IMR-90 (cell line): ENCODE results near the gene BAIAP2. TPM values are rescaled to one million over a fixed set of nuclear protein-coding genes. Genes with fewer than 3 reads are reported as not detected.
A peak's percentile ranks its signal among the peaks of the same experiment; 100 is the strongest.

Source experiments
- ATAC-seq: fragments of 200-7000 bp; cut with Tn5 transposase; 2 replicates; pipeline ENCODE4 v1.9.1; 2020; ENCODE audit warnings: low read depth, mild to moderate bottlenecking, moderate library complexity
- BruUV-seq: library from RNA; stranded (reverse); fragments of 400-500 nt; replicated peaks from 2 replicates; lab custom pipeline; 2021; lab: Mats Ljungman, UMichigan
- CTCF ChIA-PET: fragments of 300-600 bp; formaldehyde crosslinking; extraction: SDS; loops from one replicate; lab custom pipeline; 2021; ENCODE audit warnings: antibody characterized with exemption; lab: Yijun Ruan, JAX
- POLR2A ChIA-PET: fragments of 300-600 bp; sonication (Branson Sonifier 250); formaldehyde crosslinking; loops from one replicate; lab custom pipeline; 2022; ENCODE audit warnings: antibody characterized with exemption; ENCODE audit not compliant: unreplicated experiment; lab: Charles Lee
- DNase-seq: peaks from one replicate; pipeline ENCODE4 v3.0.0; 2013
- H2AFZ ChIP-seq: replicated peaks from 2 replicates; pipeline ENCODE3; 2013; ENCODE audit warnings: low read length, mild to moderate bottlenecking; ENCODE audit not compliant: poor library complexity
- H2AK5ac ChIP-seq: 2 replicates; pipeline ENCODE4 v1.6.1; 2013; ENCODE audit warnings: low read depth, low read length, inconsistent platforms
- H2AK9ac ChIP-seq: replicated peaks from 2 replicates; pipeline ENCODE3; 2013; ENCODE audit warnings: mild to moderate bottlenecking, low read depth, low read length, moderate library complexity; ENCODE audit not compliant: poor library complexity
- H2BK120ac ChIP-seq: 2 replicates; pipeline ENCODE4 v1.6.1; 2013; ENCODE audit warnings: low read depth, low read length, inconsistent platforms
- H2BK15ac ChIP-seq: 3 replicates; pipeline ENCODE4 v1.6.1; 2013; ENCODE audit warnings: low read depth, low read length, inconsistent platforms
- H2BK20ac ChIP-seq: 2 replicates; pipeline ENCODE4 v1.6.1; 2013; ENCODE audit warnings: low read depth, mild to moderate bottlenecking, inconsistent platforms, low read length, moderate library complexity
- H2BK5ac ChIP-seq: 2 replicates; pipeline ENCODE4 v1.6.1; 2013; ENCODE audit warnings: mild to moderate bottlenecking, low read depth, low read length, inconsistent platforms; ENCODE audit not compliant: poor library complexity, severe bottlenecking
- H3K14ac ChIP-seq: replicated peaks from 2 replicates; pipeline ENCODE4 v1.6.1; 2013; ENCODE audit warnings: low read depth, low read length, inconsistent platforms
- H3K18ac ChIP-seq: 2 replicates; pipeline ENCODE4 v1.6.1; 2013; ENCODE audit warnings: low read depth, low read length, control low read depth
- H3K23ac ChIP-seq: 2 replicates; pipeline ENCODE4 v1.6.1; 2013; ENCODE audit warnings: low read depth, low read length, inconsistent platforms
- H3K27ac ChIP-seq: 2 replicates; pipeline ENCODE4 v1.5.1; 2013; ENCODE audit warnings: mild to moderate bottlenecking, control low read depth, low read length; ENCODE audit not compliant: insufficient read depth
- H3K27me3 ChIP-seq: 2 replicates; pipeline ENCODE4 v1.6.1; 2013; ENCODE audit warnings: low read length; ENCODE audit not compliant: control insufficient read depth, insufficient read depth
- H3K36me3 ChIP-seq: 2 replicates; pipeline ENCODE4 v1.6.1; 2013; ENCODE audit warnings: low read length, mixed read lengths; ENCODE audit not compliant: control insufficient read depth, insufficient read depth
- H3K4ac ChIP-seq: 2 replicates; pipeline ENCODE4 v1.6.1; 2013; ENCODE audit warnings: low read depth, low read length, inconsistent platforms
- H3K4me1 ChIP-seq: 2 replicates; pipeline ENCODE4 v1.6.1; 2013; ENCODE audit warnings: low read length, mixed read lengths; ENCODE audit not compliant: control insufficient read depth, insufficient read depth
- H3K4me2 ChIP-seq: 2 replicates; pipeline ENCODE4 v1.6.1; 2013; ENCODE audit warnings: low read depth, mild to moderate bottlenecking, control low read depth, low read length, moderate library complexity
- H3K4me3 ChIP-seq: 2 replicates; pipeline ENCODE4 v1.5.1; 2013; ENCODE audit warnings: low read depth, mild to moderate bottlenecking, control low read depth, low read length, moderate library complexity; ENCODE audit not compliant: insufficient read depth
- H3K56ac ChIP-seq: 2 replicates; pipeline ENCODE4 v1.6.1; 2013; ENCODE audit warnings: low read length, inconsistent platforms; ENCODE audit not compliant: insufficient read depth; ENCODE audit errors: extremely low read depth
- H3K79me1 ChIP-seq, 2 experiments: 2 replicates each; pipeline ENCODE4 v1.6.1; 2013; ENCODE audit warnings: low read length in 2 of 2, inconsistent platforms in 1 of 2, low read depth in 1 of 2
- H3K9ac ChIP-seq: 2 replicates; pipeline ENCODE4 v1.6.1; 2013; ENCODE audit warnings: low read depth, low read length, control low read depth
- H3K9me1 ChIP-seq: 2 replicates; pipeline ENCODE4 v1.6.1; 2013; ENCODE audit warnings: low read length, inconsistent platforms; ENCODE audit not compliant: insufficient read depth
- H3K9me3 ChIP-seq: 2 replicates; pipeline ENCODE4 v1.6.1; 2013; ENCODE audit warnings: low read length; ENCODE audit not compliant: control insufficient read depth, insufficient read depth
- H4K20me1 ChIP-seq: 2 replicates; pipeline ENCODE4 v1.6.1; 2013; ENCODE audit warnings: low read length, inconsistent platforms; ENCODE audit not compliant: insufficient read depth
- H4K5ac ChIP-seq: 2 replicates; pipeline ENCODE4 v1.6.1; 2013; ENCODE audit warnings: mild to moderate bottlenecking, low read depth, low read length, control low read depth
- H4K8ac ChIP-seq, 2 experiments: 2 replicates each; pipeline ENCODE4 v1.6.1; 2013; ENCODE audit warnings: low read depth in 2 of 2, low read length in 2 of 2, control low read depth in 1 of 2, inconsistent platforms in 1 of 2
- H4K91ac ChIP-seq: 2 replicates; pipeline ENCODE4 v1.6.1; 2013; ENCODE audit warnings: low read depth, low read length, inconsistent platforms; ENCODE audit not compliant: insufficient read depth
- BHLHE40 ChIP-seq: fragments of 150-350 bp; IDR thresholded peaks from 2 replicates; pipeline ENCODE4 v1.6.1; 2016; ENCODE audit warnings: mild to moderate bottlenecking, low read depth, low read length
- CEBPB ChIP-seq: IDR thresholded peaks from 2 replicates; pipeline ENCODE4 v1.6.1; 2012; ENCODE audit warnings: low read depth, low read length, improper control_type of control experiment
- CHD1 ChIP-seq: IDR thresholded peaks from 2 replicates; pipeline ENCODE4 v1.6.1; 2012; ENCODE audit warnings: low read depth, low read length, improper control_type of control experiment
- FOS ChIP-seq: fragments of 150-350 bp; IDR thresholded peaks from 2 replicates; pipeline ENCODE4 v1.6.1; 2016; ENCODE audit warnings: low read depth, low read length
- MAFK ChIP-seq: IDR thresholded peaks from 2 replicates; pipeline ENCODE4 v1.6.1; 2012; ENCODE audit warnings: low read depth, low read length, improper control_type of control experiment
- MAZ ChIP-seq: IDR thresholded peaks from 2 replicates; pipeline ENCODE4 v1.6.1; 2012; ENCODE audit warnings: low read depth, mild to moderate bottlenecking, low read length, improper control_type of control experiment, moderate library complexity, borderline replicate concordance
- MXI1 ChIP-seq: IDR thresholded peaks from 2 replicates; pipeline ENCODE4 v1.6.1; 2012; ENCODE audit warnings: low read depth, mild to moderate bottlenecking, low read length, moderate library complexity, borderline replicate concordance
- NFE2L2 ChIP-seq: fragments of 150-350 bp; IDR thresholded peaks from 2 replicates; pipeline ENCODE4 v1.6.1; 2016; ENCODE audit warnings: low read depth, mild to moderate bottlenecking, low read length
- POLR2A ChIP-seq: IDR thresholded peaks from 2 replicates; pipeline ENCODE4 v1.6.1; 2012; ENCODE audit warnings: mild to moderate bottlenecking, low read depth, low read length
- RAD21 ChIP-seq: IDR thresholded peaks from 2 replicates; pipeline ENCODE4 v1.6.1; 2012; ENCODE audit warnings: low read length, improper control_type of control experiment
- RFX5 ChIP-seq: IDR thresholded peaks from 2 replicates; pipeline ENCODE4 v1.8.0; 2012; ENCODE audit warnings: low read depth, mild to moderate bottlenecking, low read length, moderate library complexity
- SMC3 ChIP-seq: fragments of 150-350 bp; IDR thresholded peaks from 2 replicates; pipeline ENCODE4 v1.6.1; 2016; ENCODE audit warnings: low read depth, mild to moderate bottlenecking, antibody characterized with exemption, low read length, moderate library complexity
- USF2 ChIP-seq: fragments of 150-350 bp; IDR thresholded peaks from 2 replicates; pipeline ENCODE4 v1.6.1; 2017; ENCODE audit warnings: mild to moderate bottlenecking, antibody characterized with exemption, low read length, low read depth
- WGBS, 2 experiments: methylation state at CpG; one replicate each; pipeline versions ENCODE4 v1.1.5 to v1.1.7; 2013; ENCODE audit warnings: missing lambda C conversion rate in 2 of 2; ENCODE audit not compliant: insufficient read length in 1 of 2; ENCODE audit errors: extremely low coverage in 2 of 2; 5-methylcytosine and 5-hydroxymethylcytosine counted together
- dilution Hi-C: fragments of 300-500 bp; cut with HindIII; formaldehyde crosslinking; loops from one replicate; pipeline ENCODE4 v1.14.3; 2018; ENCODE audit warnings: low sequenced_read_pairs; ENCODE audit not compliant: unreplicated experiment
- in situ Hi-C: fragments of 300-500 bp; cut with MboI; formaldehyde crosslinking; loops from 3 replicates; pipeline ENCODE4 v1.14.3; 2019; ENCODE audit warnings: low sequenced_read_pairs, inconsistent platforms, mixed read lengths
- intact Hi-C: fragments of 100-400 bp; cut with micrococcal nuclease; formaldehyde crosslinking; loops from 2 replicates; pipeline ENCODE4 v1.10.0; 2022
- polyA plus RNA-seq, 3 experiments: library from polyadenylated mRNA; depleted of rRNA; stranded (reverse); fragments of >200 nt; gene quantifications; 2 replicates each; pipeline ENCODE4 v1.2.3, GENCODE V29; 2012; ENCODE audit warnings: low replicate concordance in 1 of 3
- total RNA-seq: library from RNA; depleted of rRNA; stranded (reverse); fragments of >200 nt; gene quantifications from 2 replicates; pipeline ENCODE4 v1.2.3, GENCODE V29; 2012
- TF ChIP-seq, protein P1 (sequence below): conservative IDR thresholded peaks from 2 replicates; pipeline ENCODE4 v1.5.1; 2012; ENCODE audit warnings: mild to moderate bottlenecking, low read depth, low read length, improper control_type of control experiment

BAIAP2 gene
- total and polyA plus RNA-seq, 2 of the 4 experiments (the other 2 are of a cell fraction): 18.3 to 32.6 TPM

- ChIA-PET CTCF (no interaction called here), POLR2A (no interaction called here)
- Histone ChIP-seq H2BK15ac (no peak overlapping the region), H4K5ac (no peak overlapping the region), H3K18ac (no peak overlapping the region), H2AFZ (peak overlapping the region; percentile 32), H3K4me3 (no peak overlapping the region), H2BK20ac (no peak overlapping the region), H3K4me1 (peaks cover 3% of the 10 kb centered on the region), H3K4me2 (no peak overlapping the region), H2BK5ac (no peak overlapping the region), H2AK9ac (peak overlapping the region; percentile 37), H3K4ac (no peak overlapping the region), H3K27me3 (peaks cover 27% of the 10 kb centered on the region; the same call in 1 of the 2 replicates), H3K23ac (no peak overlapping the region), H3K27ac (no peak overlapping the region), H3K9ac (no peak overlapping the region), H4K91ac (no peak overlapping the region), H4K20me1 (no peaks in the 10 kb centered on the region), H3K79me1 (no peaks in the 10 kb centered on the region), H3K9me1 (no peaks in the 10 kb centered on the region), H3K56ac (no peak overlapping the region), H2BK120ac (no peak overlapping the region), H3K36me3 (no peaks in the 10 kb centered on the region), H3K9me3 (no peaks in the 10 kb centered on the region), H4K8ac (no peak overlapping the region), H3K14ac (no peak overlapping the region), H2AK5ac (no peak overlapping the region)
- dilution Hi-C loops: no loop called here
- in situ Hi-C loops: no loop called here
- WGBS, 2 experiments: 65% methylated on average over 15 of the region's 24 CpGs; no CpG with 5 or more reads in 1 of the 2 experiments
- no peak for TF ChIP-seq RAD21
- TF ChIP-seq CHD1: no peak
- no peak for TF ChIP-seq MXI1
- no peak for TF ChIP-seq FOS
- TF ChIP-seq BHLHE40: no peak
- no peak for TF ChIP-seq SMC3
- TF ChIP-seq RFX5: no peak
- TF ChIP-seq USF2: no peak
- no peak for TF ChIP-seq MAFK
- no peak for TF ChIP-seq NFE2L2
- no peak for TF ChIP-seq CEBPB
- no peak for TF ChIP-seq MAZ
- TF ChIP-seq, protein P1, sequence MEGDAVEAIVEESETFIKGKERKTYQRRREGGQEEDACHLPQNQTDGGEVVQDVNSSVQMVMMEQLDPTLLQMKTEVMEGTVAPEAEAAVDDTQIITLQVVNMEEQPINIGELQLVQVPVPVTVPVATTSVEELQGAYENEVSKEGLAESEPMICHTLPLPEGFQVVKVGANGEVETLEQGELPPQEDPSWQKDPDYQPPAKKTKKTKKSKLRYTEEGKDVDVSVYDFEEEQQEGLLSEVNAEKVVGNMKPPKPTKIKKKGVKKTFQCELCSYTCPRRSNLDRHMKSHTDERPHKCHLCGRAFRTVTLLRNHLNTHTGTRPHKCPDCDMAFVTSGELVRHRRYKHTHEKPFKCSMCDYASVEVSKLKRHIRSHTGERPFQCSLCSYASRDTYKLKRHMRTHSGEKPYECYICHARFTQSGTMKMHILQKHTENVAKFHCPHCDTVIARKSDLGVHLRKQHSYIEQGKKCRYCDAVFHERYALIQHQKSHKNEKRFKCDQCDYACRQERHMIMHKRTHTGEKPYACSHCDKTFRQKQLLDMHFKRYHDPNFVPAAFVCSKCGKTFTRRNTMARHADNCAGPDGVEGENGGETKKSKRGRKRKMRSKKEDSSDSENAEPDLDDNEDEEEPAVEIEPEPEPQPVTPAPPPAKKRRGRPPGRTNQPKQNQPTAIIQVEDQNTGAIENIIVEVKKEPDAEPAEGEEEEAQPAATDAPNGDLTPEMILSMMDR: no peak
- TF ChIP-seq POLR2A: no peak
- BruUV-seq: no TSS peak
- DNase-seq (no peak), ATAC-seq (no peak)
- intact Hi-C loops: no loop called here
These were observed 83.6 kb downstream of the BAIAP2 start for GRCh38 chr17:81118308-81119221.
